ENCODE results near the gene OR10H4.

DNA sequence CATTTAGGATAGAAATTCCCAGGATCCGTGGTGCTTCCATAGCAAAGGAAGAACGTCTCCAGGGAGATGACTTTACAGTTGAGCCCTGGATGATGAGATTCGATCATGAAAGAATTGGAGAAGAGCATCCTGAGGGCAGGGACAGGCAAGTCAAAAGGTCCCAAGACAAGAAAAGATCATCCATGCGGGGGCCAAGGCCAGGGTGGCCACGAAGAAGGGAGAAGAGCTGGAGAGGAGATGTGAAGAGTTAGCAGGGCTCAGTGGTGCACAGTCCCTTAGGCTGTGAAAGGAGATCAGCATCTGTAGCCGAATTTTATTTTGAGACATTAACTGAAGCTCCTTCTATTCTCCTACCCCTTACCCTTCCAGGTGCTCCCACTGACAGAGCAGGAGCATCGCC is 28.9 kb downstream of the OR10H4 start:
- TF ChIP-seq RFX5 (IDR thresholded peaks at IDR 0.05; ENCODE audit: low read depth, low read length), result no peak
- TF ChIP-seq, protein P1, sequence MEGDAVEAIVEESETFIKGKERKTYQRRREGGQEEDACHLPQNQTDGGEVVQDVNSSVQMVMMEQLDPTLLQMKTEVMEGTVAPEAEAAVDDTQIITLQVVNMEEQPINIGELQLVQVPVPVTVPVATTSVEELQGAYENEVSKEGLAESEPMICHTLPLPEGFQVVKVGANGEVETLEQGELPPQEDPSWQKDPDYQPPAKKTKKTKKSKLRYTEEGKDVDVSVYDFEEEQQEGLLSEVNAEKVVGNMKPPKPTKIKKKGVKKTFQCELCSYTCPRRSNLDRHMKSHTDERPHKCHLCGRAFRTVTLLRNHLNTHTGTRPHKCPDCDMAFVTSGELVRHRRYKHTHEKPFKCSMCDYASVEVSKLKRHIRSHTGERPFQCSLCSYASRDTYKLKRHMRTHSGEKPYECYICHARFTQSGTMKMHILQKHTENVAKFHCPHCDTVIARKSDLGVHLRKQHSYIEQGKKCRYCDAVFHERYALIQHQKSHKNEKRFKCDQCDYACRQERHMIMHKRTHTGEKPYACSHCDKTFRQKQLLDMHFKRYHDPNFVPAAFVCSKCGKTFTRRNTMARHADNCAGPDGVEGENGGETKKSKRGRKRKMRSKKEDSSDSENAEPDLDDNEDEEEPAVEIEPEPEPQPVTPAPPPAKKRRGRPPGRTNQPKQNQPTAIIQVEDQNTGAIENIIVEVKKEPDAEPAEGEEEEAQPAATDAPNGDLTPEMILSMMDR (conservative IDR thresholded peaks at IDR 0.05; ENCODE audit: low read depth, low read length), result no peak
- no peak for TF ChIP-seq RAD21 (IDR thresholded peaks at IDR 0.05; ENCODE audit: low read length)
- no peak for TF ChIP-seq MXI1 (IDR thresholded peaks at IDR 0.05; ENCODE audit: borderline replicate concordance, low read depth, low read length)
- no peak for TF ChIP-seq POLR2A (IDR thresholded peaks at IDR 0.05; ENCODE audit: low read depth, low read length)
- no peak for TF ChIP-seq MAZ (IDR thresholded peaks at IDR 0.05; ENCODE audit: borderline replicate concordance, low read depth, low read length)
- no peak for TF ChIP-seq CHD1 (IDR thresholded peaks at IDR 0.05; ENCODE audit: low read depth, low read length)
